IPS DF 6.9 (cell line): Measurements from ENCODE around the gene NOLC1.

Experiments used
- DNase-seq: peaks from one replicate; pipeline ENCODE4 v3.0.0-alpha.2; 2013; ENCODE audit warnings: low read depth, low spot score
- H3K27ac ChIP-seq: one replicate; pipeline ENCODE4 v1.5.1; 2013; ENCODE audit warnings: low read length, control low read depth
- H3K27me3 ChIP-seq: 2 replicates; pipeline ENCODE4 v1.6.1; 2013; ENCODE audit warnings: mild to moderate bottlenecking, low read length; ENCODE audit not compliant: control insufficient read depth, insufficient read depth
- H3K36me3 ChIP-seq: 2 replicates; pipeline ENCODE4 v1.6.1; 2013; ENCODE audit warnings: low read length; ENCODE audit not compliant: control insufficient read depth, insufficient read depth
- H3K4me1 ChIP-seq: 2 replicates; pipeline ENCODE4 v1.6.1; 2013; ENCODE audit warnings: low read length; ENCODE audit not compliant: control insufficient read depth, insufficient read depth
- H3K4me3 ChIP-seq: 2 replicates; pipeline ENCODE4 v1.5.1; 2013; ENCODE audit warnings: mild to moderate bottlenecking, low read length
- H3K9me3 ChIP-seq: 2 replicates; pipeline ENCODE4 v1.6.1; 2013; ENCODE audit warnings: low read length, inconsistent platforms; ENCODE audit not compliant: control insufficient read depth, insufficient read depth
- WGBS: extraction: QIAGEN DNeasy Blood & Tissue Kit; methylation state at CpG from one replicate; pipeline ENCODE4 v1.1.7; 2013; ENCODE audit warnings: mixed read lengths, missing lambda C conversion rate; ENCODE audit not compliant: insufficient read length, insufficient coverage; 5-methylcytosine and 5-hydroxymethylcytosine counted together

The NOLC1 gene

DNA sequence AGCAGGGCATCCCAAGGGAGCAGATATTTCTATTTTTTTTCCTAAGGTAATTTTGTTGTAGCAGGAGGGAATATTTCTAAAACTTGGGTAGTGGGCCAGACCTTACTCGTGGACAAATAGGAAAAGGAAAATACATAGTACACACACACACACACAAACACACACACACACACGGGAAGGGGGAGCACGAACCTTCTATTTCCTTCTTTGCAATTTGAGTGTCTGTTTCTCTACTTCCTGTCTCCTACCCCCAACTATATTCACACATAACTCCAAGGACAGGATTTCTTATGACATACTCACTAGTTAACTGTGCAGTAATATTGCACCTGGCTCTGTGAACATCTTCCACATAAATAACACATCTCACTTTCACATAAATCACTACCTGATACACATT lies 36.4 kb upstream of the NOLC1 start:
- no peaks in the 10 kb centered on the region for H3K9me3 ChIP-seq
- WGBS: no CpG with 5 or more reads among the region's 3 CpGs
- no peak overlapping the region for H3K4me3 ChIP-seq
- no peak for DNase-seq
- no peak overlapping the region for H3K27ac ChIP-seq
- no peaks in the 10 kb centered on the region for H3K27me3 ChIP-seq
- peaks cover 5% of the 10 kb centered on the region for H3K36me3 ChIP-seq
- peaks cover 22% of the 10 kb centered on the region for H3K4me1 ChIP-seq

- H3K9me3 ChIP-seq: no peaks in the 10 kb centered on the region
- no CpG with 5 or more reads among the region's 1 CpG for WGBS
- no peak overlapping the region for H3K4me3 ChIP-seq
- peaks cover 22% of the 10 kb centered on the region for H3K4me1 ChIP-seq
- no peaks in the 10 kb centered on the region for H3K36me3 ChIP-seq
- H3K27me3 ChIP-seq: no peaks in the 10 kb centered on the region
- DNase-seq: no peak
- no peak overlapping the region for H3K27ac ChIP-seq
These were observed 35.5 kb upstream of the NOLC1 start for GRCh38 chr10:102116656-102117055.

GRCh38 chr10:102117391-102118159 lies 34.6 kb upstream of the NOLC1 start:
- no CpG with 5 or more reads among the region's 12 CpGs for WGBS
- Histone ChIP-seq H3K27ac (no peak overlapping the region), H3K27me3 (no peaks in the 10 kb centered on the region), H3K9me3 (no peaks in the 10 kb centered on the region), H3K36me3 (no peaks in the 10 kb centered on the region), H3K4me3 (no peak overlapping the region), H3K4me1 (peaks cover 24% of the 10 kb centered on the region)
- DNase-seq: no peak

DNA sequence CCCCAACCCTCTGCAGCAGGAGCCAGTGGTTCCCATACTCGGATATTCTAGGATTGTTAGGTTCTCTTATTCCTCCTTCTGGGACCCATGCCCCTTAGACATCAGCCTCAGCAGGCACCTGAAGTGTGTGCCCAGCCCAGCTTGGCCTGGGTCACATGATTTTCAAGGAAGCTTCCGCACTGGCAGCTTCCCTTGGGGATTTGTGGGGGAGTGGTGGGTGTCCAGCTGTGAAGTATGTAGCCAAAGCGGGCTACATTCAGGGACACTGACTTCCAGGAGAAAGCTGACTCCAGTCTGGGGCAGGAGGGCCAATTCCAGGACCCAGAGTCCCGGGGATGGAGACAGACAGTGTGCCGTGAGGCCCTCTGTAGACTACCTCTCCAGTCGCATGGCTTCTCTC lies 33.3 kb upstream of the NOLC1 start:
- H3K4me3 ChIP-seq: peak overlapping the region; percentile 93; the same call in 1 of the 2 replicates
- no peaks in the 10 kb centered on the region for H3K36me3 ChIP-seq
- DNase-seq: no peak
- H3K9me3 ChIP-seq: no peaks in the 10 kb centered on the region
- peaks cover 24% of the 10 kb centered on the region for H3K4me1 ChIP-seq
- H3K27me3 ChIP-seq: no peaks in the 10 kb centered on the region
- H3K27ac ChIP-seq: no peak overlapping the region
- no CpG with 5 or more reads among the region's 6 CpGs for WGBS

GRCh38 chr10:102119417-102120141 lies 32.6 kb upstream of the NOLC1 start:
- no peak for DNase-seq
- Histone ChIP-seq H3K36me3 (no peaks in the 10 kb centered on the region), H3K4me3 (peak overlapping the region; percentile 93; the same call in 1 of the 2 replicates), H3K27me3 (no peaks in the 10 kb centered on the region), H3K9me3 (no peaks in the 10 kb centered on the region), H3K27ac (no peak overlapping the region), H3K4me1 (peaks cover 24% of the 10 kb centered on the region)
- no CpG with 5 or more reads among the region's 22 CpGs for WGBS

DNA sequence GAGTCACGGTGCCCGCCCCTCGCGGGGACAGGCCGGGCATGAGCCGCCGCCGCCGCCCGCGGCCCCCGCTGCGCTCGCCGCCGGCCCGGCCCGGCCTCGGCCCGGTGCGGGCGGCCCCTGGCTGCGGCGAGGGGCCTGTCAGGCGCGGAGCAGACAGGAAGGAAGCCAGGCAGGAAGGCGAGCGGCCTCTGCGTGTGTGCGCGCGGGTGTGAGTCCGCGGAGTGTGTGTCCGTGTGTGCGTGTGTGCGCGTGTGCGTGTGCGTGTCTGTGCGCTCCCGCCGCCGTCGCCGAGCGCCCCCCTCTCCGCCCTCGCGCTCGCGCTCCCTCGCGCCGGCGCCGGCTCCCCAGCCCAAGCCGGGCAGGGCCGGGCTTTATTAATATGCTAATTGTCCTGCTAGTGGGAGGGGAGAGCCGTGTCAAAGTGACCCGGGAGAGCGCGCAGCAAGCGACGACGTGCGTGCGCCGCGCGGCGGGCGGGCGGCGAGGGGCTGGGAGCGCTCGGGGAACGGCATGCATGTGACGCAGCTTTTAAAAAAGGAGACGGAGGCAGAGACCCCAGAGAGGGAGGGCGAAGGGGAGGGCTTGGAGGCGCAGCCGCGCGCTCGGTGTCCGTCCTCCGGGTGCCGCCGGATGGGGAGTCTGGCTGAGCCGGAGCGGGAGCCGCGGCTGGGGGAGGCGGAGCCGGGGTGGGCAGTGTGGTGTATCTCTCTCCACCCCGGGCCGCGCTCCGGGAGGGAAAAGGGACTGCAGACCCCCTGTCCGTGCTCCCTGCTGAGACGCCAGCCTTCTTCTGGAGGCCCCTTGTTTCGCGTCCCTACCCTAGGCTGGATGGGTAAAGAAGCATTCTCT lies 31.8 kb upstream of the NOLC1 start, which contains the start of gene LDB1:
Gene LDB1 (minus strand): TSS at position 227 of the 849 bp plus-strand sequence. CDS start 258 bp downstream, outside the sequence.
- Histone ChIP-seq H3K4me1 (peaks cover 23% of the 10 kb centered on the region), H3K36me3 (no peaks in the 10 kb centered on the region), H3K9me3 (no peaks in the 10 kb centered on the region), H3K27ac (no peak within 1 kb of the TSS), H3K27me3 (no peaks in the 10 kb centered on the region), H3K4me3 (peak within 1 kb of the TSS; percentile 93; the same call in 1 of the 2 replicates)
- WGBS: no CpG with 5 or more reads among the region's 104 CpGs
- no peak for DNase-seq

DNA sequence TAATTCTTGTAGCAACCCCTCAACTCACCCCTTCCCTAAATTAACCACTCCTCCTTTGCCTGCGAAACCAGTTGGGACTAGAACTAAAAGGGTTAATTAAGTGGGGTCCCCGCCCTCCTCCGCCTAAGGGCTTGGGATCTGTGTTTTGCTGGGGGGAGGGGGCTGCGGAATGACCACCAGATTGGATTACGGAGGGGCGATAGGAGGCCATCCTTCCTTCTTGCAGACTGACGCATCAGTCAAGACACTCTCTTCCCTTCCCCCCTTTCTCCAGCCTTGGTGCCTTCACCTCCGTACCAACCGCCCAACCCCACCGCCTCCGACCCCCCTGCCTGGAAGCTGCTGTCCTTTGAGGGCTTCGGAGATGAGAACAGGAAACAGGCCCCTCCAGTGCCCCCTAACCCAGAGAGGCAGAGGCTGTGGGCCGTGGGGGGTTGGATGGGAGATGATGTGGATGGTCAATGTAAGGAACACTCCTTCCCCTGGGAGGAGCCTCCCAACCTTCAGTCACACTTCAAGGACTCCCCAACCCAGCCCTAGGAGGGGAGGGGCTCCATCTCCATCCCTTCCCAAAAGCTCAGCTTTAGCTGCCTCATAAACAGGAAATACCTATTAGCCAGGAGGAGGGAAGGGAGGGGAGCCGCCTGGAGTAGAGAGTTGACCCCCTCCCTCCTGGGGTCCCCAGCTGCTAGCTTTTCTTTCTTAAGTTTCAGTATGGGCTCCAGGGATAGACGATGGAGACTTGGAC lies 31.0 kb upstream of the NOLC1 start:
- no CpG with 5 or more reads among the region's 15 CpGs for WGBS
- H3K27ac ChIP-seq: no peak overlapping the region
- DNase-seq: peak; percentile 97
- peak overlapping the region; percentile 93; the same call in 1 of the 2 replicates for H3K4me3 ChIP-seq
- no peaks in the 10 kb centered on the region for H3K36me3 ChIP-seq
- peaks cover 20% of the 10 kb centered on the region for H3K4me1 ChIP-seq
- no peaks in the 10 kb centered on the region for H3K9me3 ChIP-seq
- H3K27me3 ChIP-seq: no peaks in the 10 kb centered on the region

DNA sequence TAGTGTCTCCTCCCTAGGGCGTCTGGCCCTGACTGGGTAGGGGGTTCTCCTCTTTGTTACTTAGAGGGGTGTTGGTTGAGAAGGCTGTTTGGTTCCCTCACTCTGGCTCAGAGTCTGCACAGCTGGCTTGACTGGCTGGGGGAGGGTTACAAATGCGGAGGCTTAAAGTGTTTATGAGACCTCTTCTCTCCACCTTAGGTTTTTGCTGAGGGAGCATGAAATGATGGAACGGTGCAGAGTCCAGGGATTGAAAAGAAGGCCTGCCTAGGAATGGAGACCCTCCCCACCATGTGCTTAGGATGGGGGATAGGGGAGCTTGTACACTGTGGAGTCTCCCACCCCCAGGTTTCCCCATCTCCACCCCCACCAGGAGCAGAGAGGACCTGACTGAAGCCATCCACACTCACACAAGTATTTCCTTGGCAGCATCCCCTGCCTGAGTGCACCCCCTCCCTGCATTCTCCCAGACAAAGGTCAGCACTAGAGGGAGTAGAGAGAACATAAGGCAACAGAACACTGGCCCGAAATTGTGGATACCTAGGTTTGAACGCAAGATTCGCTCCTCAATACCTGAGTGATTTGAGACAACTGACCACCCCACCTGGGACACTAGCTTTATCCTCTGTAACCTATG lies 30.3 kb upstream of the NOLC1 start:
- Histone ChIP-seq H3K27me3 (no peaks in the 10 kb centered on the region), H3K36me3 (no peaks in the 10 kb centered on the region), H3K27ac (peak overlapping the region; percentile 28), H3K4me1 (peaks cover 20% of the 10 kb centered on the region), H3K4me3 (no peak overlapping the region; the same call in 1 of the 2 replicates), H3K9me3 (no peaks in the 10 kb centered on the region)
- WGBS: no CpG with 5 or more reads among the region's 6 CpGs
- DNase-seq: no peak

- H3K4me1 ChIP-seq: peaks cover 17% of the 10 kb centered on the region
- no peaks in the 10 kb centered on the region for H3K27me3 ChIP-seq
- H3K27ac ChIP-seq: no peak overlapping the region
- no peak overlapping the region for H3K4me3 ChIP-seq
- H3K9me3 ChIP-seq: no peaks in the 10 kb centered on the region
- no peak for DNase-seq
- H3K36me3 ChIP-seq: no peaks in the 10 kb centered on the region
- WGBS: no CpG with 5 or more reads among the region's 1 CpG
These were observed 29.7 kb upstream of the NOLC1 start for GRCh38 chr10:102122450-102122849.
